PC-9 (cell line): ENCODE measurements around the gene SAYSD1.

Experiments
- CTCF ChIP-seq: fragments of 200-600 bp; sonication (generic); conservative IDR thresholded peaks from 2 replicates; pipeline ENCODE4 v1.6.1; 2017; ENCODE audit warnings: mixed run types, antibody characterized with exemption, mild to moderate bottlenecking, moderate library complexity
- EZH2 ChIP-seq: fragments of 200-600 bp; sonication (generic); IDR thresholded peaks from 2 replicates; pipeline ENCODE4 v1.8.0; 2017; ENCODE audit warnings: antibody characterized with exemption, low read depth

- TF ChIP-seq CTCF (no peak), EZH2 (no peak)
These were observed 7.3 kb downstream of the SAYSD1 start for GRCh38 chr6:39107641-39108040.
